SK-N-SH (cell line): ENCODE results near the gene PRDM5. TPM values are rescaled to one million over a fixed set of nuclear protein-coding genes. Genes with fewer than 3 reads are reported as not detected.
A peak's percentile ranks its signal among the peaks of the same experiment; 100 is the strongest.

ENCODE experiments used
- CTCF ChIA-PET: fragments of 300-600, 350-600 bp; formaldehyde crosslinking; extraction: SDS; loops from one replicate; lab custom pipeline; 2021; lab: Yijun Ruan, JAX
- POLR2A ChIA-PET: fragments of 350-600 bp; sonication (Branson Sonifier 250); formaldehyde crosslinking; extraction: SDS; loops from one replicate; lab custom pipeline; 2020; ENCODE audit warnings: antibody characterized with exemption, inconsistent platforms; lab: Yijun Ruan, JAX
- DNase-seq: peaks from one replicate; pipeline ENCODE4 v3.0.0; 2012
- H2AFZ ChIP-seq: fragments of 200-600 bp; sonication (generic); 2 replicates; pipeline ENCODE4 v1.8.1; 2016; ENCODE audit warnings: antibody characterized with exemption, mild to moderate bottlenecking, low read depth
- H3F3A ChIP-seq: fragments of 200-600 bp; sonication (generic); replicated peaks from 2 replicates; pipeline ENCODE3; 2016; ENCODE audit warnings: antibody characterized with exemption, mild to moderate bottlenecking; ENCODE audit not compliant: insufficient read depth
- H3K27ac ChIP-seq, 2 experiments: fragments of 200-500 bp in 1 of 2; fragments of 200-600 bp in 1 of 2; sonication (Bioruptor generic) in 1 of 2; sonication (generic), shearing (Covaris generic) in 1 of 2; 2 replicates each; pipeline versions ENCODE4 v1.5.1 to v1.6.1; 2014 to 2016; ENCODE audit warnings: low read depth in 2 of 2, inconsistent platforms in 1 of 2, low read length in 1 of 2, mild to moderate bottlenecking in 1 of 2, mixed read lengths in 1 of 2
- H3K27me3 ChIP-seq: fragments of 200-600 bp; sonication (generic), shearing (Covaris generic); 2 replicates; pipeline ENCODE4 v1.6.1; 2016; ENCODE audit warnings: mixed run types; ENCODE audit not compliant: insufficient read depth
- H3K36me3 ChIP-seq, 2 experiments: fragments of 200-500 bp in 1 of 2; fragments of 200-600 bp in 1 of 2; sonication (Bioruptor generic) in 1 of 2; sonication (generic) in 1 of 2; replicated peaks in 1 of 2; 2 replicates each; pipeline versions ENCODE3 to v1.5.1; 2014 to 2016; ENCODE audit warnings: low read length in 1 of 2, mild to moderate bottlenecking in 1 of 2; ENCODE audit not compliant: insufficient read depth in 2 of 2, control insufficient read depth in 1 of 2
- H3K4me1 ChIP-seq, 2 experiments: fragments of 200-500 bp in 1 of 2; fragments of 200-600 bp in 1 of 2; sonication (Bioruptor generic) in 1 of 2; sonication (generic), shearing (Covaris generic) in 1 of 2; 2 replicates each; pipeline versions ENCODE4 v1.5.1 to v1.6.1; 2014 to 2016; ENCODE audit warnings: low read depth in 1 of 2, low read length in 1 of 2, mixed run types in 1 of 2; ENCODE audit not compliant: insufficient read depth in 2 of 2, control insufficient read depth in 1 of 2
- H3K4me2 ChIP-seq: fragments of 200-600 bp; sonication (generic), shearing (Covaris generic); 2 replicates; pipeline ENCODE4 v1.6.1; 2017; ENCODE audit warnings: mixed run types
- H3K4me3 ChIP-seq, 2 experiments: fragments of 200-500 bp in 1 of 2; fragments of 200-600 bp in 1 of 2; sonication (Bioruptor generic) in 1 of 2; sonication (generic), shearing (Covaris generic) in 1 of 2; 2 replicates each; pipeline versions ENCODE4 v1.5.1 to v1.8.1; 2014 to 2016; ENCODE audit warnings: low read depth in 2 of 2, inconsistent platforms in 1 of 2, low read length in 1 of 2, mild to moderate bottlenecking in 1 of 2, mixed read lengths in 1 of 2, moderate library complexity in 1 of 2
- H3K79me2 ChIP-seq: fragments of 200-600 bp; sonication (generic); 2 replicates; pipeline ENCODE4 v1.8.1; 2017; ENCODE audit warnings: mild to moderate bottlenecking; ENCODE audit not compliant: insufficient read depth
- H3K9ac ChIP-seq: fragments of 200-600 bp; sonication (generic); 2 replicates; pipeline ENCODE4 v1.6.1; 2017; ENCODE audit warnings: mixed run types
- H3K9me2 ChIP-seq: fragments of 200-600 bp; sonication (generic); 2 replicates; pipeline ENCODE4 v1.6.1; 2017; ENCODE audit warnings: mixed run types
- H3K9me3 ChIP-seq: fragments of 200-600 bp; sonication (generic); 2 replicates; pipeline ENCODE4 v1.6.1; 2017; ENCODE audit warnings: mixed run types, mild to moderate bottlenecking, moderate library complexity
- H4K20me1 ChIP-seq: fragments of 200-600 bp; sonication (generic); 2 replicates; pipeline ENCODE4 v1.6.1; 2017; ENCODE audit warnings: mild to moderate bottlenecking, mixed run types; ENCODE audit not compliant: insufficient read depth
- CHD2 ChIP-seq: fragments of 150-350 bp; IDR thresholded peaks from 2 replicates; pipeline ENCODE4 v1.6.1; 2018; ENCODE audit warnings: low read length; ENCODE audit not compliant: partially characterized antibody
- CTCF ChIP-seq: fragments of 200-600 bp; sonication (generic); IDR thresholded peaks from 2 replicates; pipeline ENCODE4 v1.6.1; 2017; ENCODE audit warnings: antibody characterized with exemption, mild to moderate bottlenecking, moderate library complexity
- ELF1 ChIP-seq: IDR thresholded peaks from 2 replicates; pipeline ENCODE4 v1.4.0; 2012
- EP300 ChIP-seq, 2 experiments: IDR thresholded peaks; 2 replicates each; pipeline versions ENCODE4 v1.4.0 to v1.6.1; 2012; ENCODE audit warnings: borderline replicate concordance in 1 of 2, low read depth in 1 of 2, low read length in 1 of 2
- EZH2phosphoT487 ChIP-seq: fragments of 200-600 bp; sonication (generic); IDR thresholded peaks from 2 replicates; pipeline ENCODE4 v1.6.1; 2017; ENCODE audit warnings: low read depth, mixed run types, mild to moderate bottlenecking, antibody characterized with exemption, moderate library complexity, borderline replicate concordance
- FOSL2 ChIP-seq: IDR thresholded peaks from 2 replicates; pipeline ENCODE4 v1.4.0; 2012; ENCODE audit warnings: low read depth, mild to moderate bottlenecking, moderate library complexity, borderline replicate concordance
- FOXJ3 ChIP-seq: sonication (generic); formaldehyde crosslinking; IDR thresholded peaks from 2 replicates; pipeline ENCODE4 v1.5.1; 2020; ENCODE audit warnings: mild to moderate bottlenecking, missing genetic modification reagents
- FOXM1 ChIP-seq: IDR thresholded peaks from 2 replicates; pipeline ENCODE4 v1.4.0; 2012; ENCODE audit warnings: low read depth, mild to moderate bottlenecking
- GABPA ChIP-seq: IDR thresholded peaks from 2 replicates; pipeline ENCODE4 v1.4.0; 2012; ENCODE audit warnings: low read depth, mild to moderate bottlenecking
- GATA2 ChIP-seq: sonication (generic); formaldehyde crosslinking; IDR thresholded peaks from 2 replicates; pipeline ENCODE4 v1.5.0; 2020; ENCODE audit warnings: mild to moderate bottlenecking, missing genetic modification reagents
- IRF3 ChIP-seq: fragments of 150-350 bp; IDR thresholded peaks from 2 replicates; pipeline ENCODE4 v1.6.1; 2016; ENCODE audit warnings: mild to moderate bottlenecking, low read depth, low read length
- MEF2A ChIP-seq: IDR thresholded peaks from 2 replicates; pipeline ENCODE4 v1.4.0; 2012; ENCODE audit warnings: low read depth, borderline replicate concordance
- MXI1 ChIP-seq: IDR thresholded peaks from 2 replicates; pipeline ENCODE4 v1.6.1; 2012; ENCODE audit warnings: mild to moderate bottlenecking, low read depth, low read length, improper control_type of control experiment
- NRF1 ChIP-seq: IDR thresholded peaks from 2 replicates; pipeline ENCODE4 v1.6.1; 2012; ENCODE audit warnings: low read depth, mild to moderate bottlenecking, low read length
- PBX3 ChIP-seq: IDR thresholded peaks from 2 replicates; pipeline ENCODE4; 2012
- POLR2AphosphoS5 ChIP-seq: IDR thresholded peaks from 2 replicates; pipeline ENCODE4 v1.6.1; 2012; ENCODE audit warnings: low read depth, low read length
- RAD21 ChIP-seq: IDR thresholded peaks from 2 replicates; pipeline ENCODE4 v1.6.1; 2012; ENCODE audit warnings: mild to moderate bottlenecking, low read length
- RCOR1 ChIP-seq: fragments of 150-350 bp; IDR thresholded peaks from 2 replicates; pipeline ENCODE4 v1.6.1; 2017; ENCODE audit warnings: antibody characterized with exemption, low read length
- RXRA ChIP-seq: IDR thresholded peaks from 2 replicates; pipeline ENCODE4 v1.4.0; 2012; ENCODE audit warnings: low read depth, mild to moderate bottlenecking, borderline replicate concordance
- SIN3A ChIP-seq: IDR thresholded peaks from 2 replicates; pipeline ENCODE4 v1.6.1; 2012; ENCODE audit warnings: low read depth, mild to moderate bottlenecking, low read length, moderate library complexity, borderline replicate concordance
- SMC3 ChIP-seq: IDR thresholded peaks from 2 replicates; pipeline ENCODE4 v1.6.1; 2012; ENCODE audit warnings: low read depth, low read length, improper control_type of control experiment
- TAF1 ChIP-seq: IDR thresholded peaks from 2 replicates; pipeline ENCODE4 v1.6.1; 2012; ENCODE audit warnings: low read depth, mild to moderate bottlenecking, low read length, moderate library complexity, borderline replicate concordance
- TCF12 ChIP-seq: IDR thresholded peaks from 2 replicates; pipeline ENCODE4 v1.4.0; 2012
- USF1 ChIP-seq: IDR thresholded peaks from 2 replicates; pipeline ENCODE4 v1.4.0; 2012; ENCODE audit warnings: low read depth, borderline replicate concordance
- YY1 ChIP-seq: IDR thresholded peaks from 2 replicates; pipeline ENCODE4 v1.4.0; 2012; ENCODE audit warnings: low read depth, mild to moderate bottlenecking
- ZBTB33 ChIP-seq: IDR thresholded peaks from 2 replicates; pipeline ENCODE4 v1.4.0; 2012; ENCODE audit warnings: low read depth, borderline replicate concordance
- WGBS: methylation state at CpG from one replicate; pipeline ENCODE4 v1.1.6; 2017; ENCODE audit warnings: low lambda C conversion rate; 5-methylcytosine and 5-hydroxymethylcytosine counted together
- polyA plus RNA-seq, 3 experiments: library from polyadenylated mRNA; depleted of rRNA; stranded (reverse); fragments of >200 nt; gene quantifications; 2 replicates each; pipeline ENCODE4 v1.2.3, GENCODE V29; 2012

The PRDM5 gene
- polyA plus RNA-seq, 1 of the 3 experiments (the other 2 are of a cell fraction), result 3.8 TPM

- TF ChIP-seq EP300 (IDR thresholded peaks at IDR 0.05; ENCODE audit: borderline replicate concordance in 1 of 2, low read depth in 1 of 2, low read length in 1 of 2), result no peak
- no peak for TF ChIP-seq USF1
- no peak for TF ChIP-seq GATA2
- TF ChIP-seq RAD21, result no peak
- TF ChIP-seq SMC3, result no peak
- TF ChIP-seq FOXM1, result no peak
- no peak for TF ChIP-seq EZH2phosphoT487
- TF ChIP-seq POLR2AphosphoS5, result no peak
- no peak for TF ChIP-seq TAF1
- no peak for TF ChIP-seq TCF12
- no peak for TF ChIP-seq RXRA
These were observed 87.2 kb downstream of the PRDM5 start (continued) for GRCh38 chr4:120835342-120835741.

- DNase-seq, result peak; percentile 55
- no peaks in the 10 kb centered on the region for H3K9me2 ChIP-seq
These were observed 92.3 kb downstream of the PRDM5 start for GRCh38 chr4:120830204-120830603.

More at GRCh38 chr4:120830204-120830603, 92.3 kb downstream of the PRDM5 start:
- Histone ChIP-seq H3K79me2 (no peaks in the 10 kb centered on the region), H3F3A (no peaks in the 10 kb centered on the region), H3K27ac (peak overlapping the region in 1 of 2 experiments; percentile 87; a peak in 2 of 4 replicates), H3K27me3 (no peaks in the 10 kb centered on the region), H3K9me3 (no peaks in the 10 kb centered on the region), H3K4me3 (no peak overlapping the region), H4K20me1 (no peaks in the 10 kb centered on the region), H3K36me3 (no peaks in the 10 kb centered on the region), H3K4me1 (peaks cover 0 to 18% of the 10 kb centered on the region in 2 experiments; a peak in 2 of 4 replicates), H3K4me2 (no peak overlapping the region), H2AFZ (no peak overlapping the region), H3K9ac (no peak overlapping the region)
- TF ChIP-seq EZH2phosphoT487, result no peak
- TF ChIP-seq SMC3, result no peak
- TF ChIP-seq MEF2A, result no peak
- TF ChIP-seq PBX3, result no peak
- TF ChIP-seq FOXJ3, result no peak
- TF ChIP-seq ELF1, result no peak
- TF ChIP-seq CHD2, result peak; percentile 74
- TF ChIP-seq CTCF, result no peak
- no peak for TF ChIP-seq SIN3A
- TF ChIP-seq YY1, result no peak
- TF ChIP-seq GATA2, result peak; percentile 72
- no peak for TF ChIP-seq NRF1
- peak in 1 of 2 experiments; percentile 79; a peak in 2 of 4 replicates for TF ChIP-seq EP300 (IDR thresholded peaks at IDR 0.05; ENCODE audit: borderline replicate concordance in 1 of 2, low read depth in 1 of 2, low read length in 1 of 2)
- TF ChIP-seq GABPA, result no peak
- TF ChIP-seq TCF12, result peak; percentile 18; the same call in 1 of the 2 replicates
- TF ChIP-seq MXI1, result peak; percentile 89; the same call in 1 of the 2 replicates
- TF ChIP-seq FOSL2, result no peak
- no peak for TF ChIP-seq IRF3
- TF ChIP-seq RCOR1, result peak; percentile 86
- no peak for TF ChIP-seq TAF1
- TF ChIP-seq RAD21, result no peak
- TF ChIP-seq ZBTB33, result no peak
- TF ChIP-seq FOXM1, result no peak
- ChIA-PET POLR2A (no interaction called here), CTCF (interaction anchor here (1.0 to 3.5 kb wide), 6 partner anchors 9 to 112 kb away, joined by 3 to 19 read pairs (median 7); no protein-coding TSS in a partner anchor)
- 58% methylated on average over 7 of the region's 7 CpGs for WGBS
